Endodermal cell (in vitro differentiated cells): Measurements from ENCODE around the gene SRRM5. TPM values are rescaled to one million over a fixed set of nuclear protein-coding genes. Genes with fewer than 3 reads are reported as not detected.
A peak's percentile ranks its signal among the peaks of the same experiment; 100 is the strongest.

ENCODE experiments used
- DNase-seq: peaks from one replicate; pipeline ENCODE4 v3.0.0-alpha.2; 2017
- H3K27ac ChIP-seq: 2 replicates; pipeline ENCODE4 v1.5.1; 2013; ENCODE audit warnings: mild to moderate bottlenecking, low read depth, low read length, moderate library complexity
- H3K27me3 ChIP-seq: 2 replicates; pipeline ENCODE4 v1.6.1; 2013; ENCODE audit warnings: mild to moderate bottlenecking, low read length, moderate library complexity; ENCODE audit not compliant: insufficient read depth, control insufficient read depth, poor library complexity, severe bottlenecking
- H3K36me3 ChIP-seq: 2 replicates; pipeline ENCODE4 v1.7.0; 2013; ENCODE audit warnings: mild to moderate bottlenecking, low read length, moderate library complexity; ENCODE audit not compliant: control insufficient read depth, insufficient read depth
- H3K4me1 ChIP-seq: one replicate; pipeline ENCODE4 v1.7.0; 2013; ENCODE audit warnings: low read length; ENCODE audit not compliant: control insufficient read depth, insufficient read depth
- H3K4me3 ChIP-seq: 2 replicates; pipeline ENCODE4 v1.5.1; 2013; ENCODE audit warnings: mild to moderate bottlenecking, low read length, moderate library complexity
- H3K9ac ChIP-seq: 2 replicates; pipeline ENCODE4 v1.6.1; 2013; ENCODE audit warnings: mild to moderate bottlenecking, low read length, moderate library complexity; ENCODE audit not compliant: poor library complexity, severe bottlenecking; ENCODE audit errors: extremely low read depth
- H3K9me3 ChIP-seq: 2 replicates; pipeline ENCODE4 v1.6.1; 2013; ENCODE audit warnings: mild to moderate bottlenecking, low read length, moderate library complexity; ENCODE audit not compliant: control insufficient read depth
- H3K27ac Mint-ChIP-seq: 2 replicates; pipeline ENCODE4 v1.8.0; 2020; ENCODE audit warnings: mixed read lengths
- H3K27me3 Mint-ChIP-seq: 2 replicates; pipeline ENCODE4 v1.8.0; 2021; ENCODE audit warnings: mild to moderate bottlenecking, mixed read lengths; ENCODE audit not compliant: insufficient read depth
- H3K36me3 Mint-ChIP-seq: 2 replicates; pipeline ENCODE4 v1.8.0; 2020; ENCODE audit warnings: low read depth, mixed read lengths
- H3K4me1 Mint-ChIP-seq: 2 replicates; pipeline ENCODE4 v1.8.0; 2020; ENCODE audit warnings: mixed read lengths
- H3K4me3 Mint-ChIP-seq: 2 replicates; pipeline ENCODE4 v1.8.0; 2020; ENCODE audit warnings: mild to moderate bottlenecking, moderate library complexity, mixed read lengths
- H3K9me3 Mint-ChIP-seq: 2 replicates; pipeline ENCODE4 v1.8.0; 2020; ENCODE audit warnings: mild to moderate bottlenecking, mixed read lengths
- WGBS, 2 experiments: methylation state at CpG; one replicate each; pipeline versions ENCODE4 v1.1.5 to v1.1.7; 2013; ENCODE audit warnings: missing lambda C conversion rate in 2 of 2, mixed read lengths in 1 of 2; ENCODE audit not compliant: insufficient coverage in 1 of 2, insufficient read length in 1 of 2; 5-methylcytosine and 5-hydroxymethylcytosine counted together
- total RNA-seq, 2 donors: library from RNA; stranded (reverse); fragmentation: NEBNext Ultra II Directional in 1 of 2; extraction: Animal tissue kit (Norgen Biotek cat#: 25700) in 1 of 2; gene quantifications; 2 replicates in 1 of 2; 3 replicates in 1 of 2; pipeline ENCODE4 v1.2.1, GENCODE V29; 2021
- TF ChIP-seq, protein P1 (sequence below): fragments of 200-600 bp; sonication (generic); conservative IDR thresholded peaks from 2 replicates; pipeline ENCODE4 v1.5.0; 2021; ENCODE audit warnings: antibody characterized with exemption, mild to moderate bottlenecking

Gene SRRM5
- total RNA-seq, 2 donors from 2014 or later = 0.35 to 0.37 TPM

DNA sequence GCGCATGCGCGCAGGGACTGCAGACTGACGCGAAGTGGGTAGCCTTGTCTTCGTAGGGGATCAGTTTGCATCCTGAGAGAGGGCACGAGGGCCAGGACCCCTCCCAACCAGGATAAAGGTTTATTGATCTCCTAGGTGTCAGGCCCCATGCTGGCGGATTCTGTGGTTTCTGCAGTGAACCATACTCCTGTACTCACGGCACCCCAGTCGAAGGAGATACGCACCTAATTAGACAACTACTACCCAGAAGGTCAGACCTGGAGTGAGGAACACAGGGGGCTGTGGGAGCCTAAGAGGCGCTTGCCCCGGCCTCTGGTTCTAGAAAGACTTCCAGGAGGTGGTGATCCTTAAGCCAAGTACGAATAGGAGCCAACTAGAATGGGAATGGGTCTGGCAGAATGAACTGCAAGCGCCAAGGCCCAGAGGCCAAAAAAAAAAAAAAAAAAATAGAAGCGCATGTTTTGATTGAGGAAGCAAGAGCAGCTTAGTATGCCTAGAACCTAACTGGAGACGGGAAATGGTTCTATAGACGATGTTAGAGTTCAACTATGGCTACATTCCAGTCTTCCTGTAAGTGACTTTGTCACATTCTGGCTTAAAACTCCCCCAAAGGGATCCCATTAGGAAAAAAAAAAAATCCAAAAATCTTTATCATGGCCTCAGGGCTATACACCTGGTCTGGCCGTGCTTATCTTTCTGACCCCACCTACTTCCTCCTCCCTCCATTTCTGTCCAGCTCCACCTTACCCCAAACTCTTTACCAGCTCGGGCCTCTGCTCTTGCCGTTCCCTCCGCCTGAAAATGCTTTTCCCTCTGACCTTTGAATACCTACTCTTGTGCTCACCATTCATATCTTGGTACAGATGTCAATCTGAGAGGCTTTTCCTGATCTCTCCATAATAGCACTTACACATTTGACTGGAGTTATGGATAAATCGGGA is 8.4 kb downstream of the SRRM5 start:
- TF ChIP-seq, protein P1, sequence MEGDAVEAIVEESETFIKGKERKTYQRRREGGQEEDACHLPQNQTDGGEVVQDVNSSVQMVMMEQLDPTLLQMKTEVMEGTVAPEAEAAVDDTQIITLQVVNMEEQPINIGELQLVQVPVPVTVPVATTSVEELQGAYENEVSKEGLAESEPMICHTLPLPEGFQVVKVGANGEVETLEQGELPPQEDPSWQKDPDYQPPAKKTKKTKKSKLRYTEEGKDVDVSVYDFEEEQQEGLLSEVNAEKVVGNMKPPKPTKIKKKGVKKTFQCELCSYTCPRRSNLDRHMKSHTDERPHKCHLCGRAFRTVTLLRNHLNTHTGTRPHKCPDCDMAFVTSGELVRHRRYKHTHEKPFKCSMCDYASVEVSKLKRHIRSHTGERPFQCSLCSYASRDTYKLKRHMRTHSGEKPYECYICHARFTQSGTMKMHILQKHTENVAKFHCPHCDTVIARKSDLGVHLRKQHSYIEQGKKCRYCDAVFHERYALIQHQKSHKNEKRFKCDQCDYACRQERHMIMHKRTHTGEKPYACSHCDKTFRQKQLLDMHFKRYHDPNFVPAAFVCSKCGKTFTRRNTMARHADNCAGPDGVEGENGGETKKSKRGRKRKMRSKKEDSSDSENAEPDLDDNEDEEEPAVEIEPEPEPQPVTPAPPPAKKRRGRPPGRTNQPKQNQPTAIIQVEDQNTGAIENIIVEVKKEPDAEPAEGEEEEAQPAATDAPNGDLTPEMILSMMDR = no peak
- WGBS, 2 experiments = 57 to 59% methylated on average over 19 to 23 of the region's 23 CpGs

DNA sequence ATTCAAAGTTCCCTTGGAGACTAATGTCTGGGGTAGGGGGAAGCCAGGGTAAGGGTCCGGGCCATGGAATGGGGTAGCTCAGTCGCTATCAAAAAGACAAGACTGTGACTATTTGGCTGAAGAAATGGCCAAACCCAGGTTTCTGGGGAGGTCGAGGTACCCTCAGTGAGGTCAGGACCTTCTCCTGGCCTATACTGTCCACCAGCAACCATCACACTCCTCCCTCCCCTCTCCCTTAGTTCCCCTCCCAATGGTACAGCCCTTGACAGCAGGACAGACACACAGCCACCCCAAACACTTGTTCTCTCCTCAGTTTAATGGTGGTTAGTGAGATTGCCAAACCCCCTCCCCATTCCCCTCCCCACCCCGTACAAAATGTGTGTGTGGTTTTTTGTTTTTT is 10.2 kb downstream of the SRRM5 start:
- Histone ChIP-seq H3K27ac (no peak overlapping the region), H3K9me3 (no peaks in the 10 kb centered on the region), H3K27me3 (no peaks in the 10 kb centered on the region), H3K9ac (no peak overlapping the region), H3K4me3 (no peak overlapping the region), H3K36me3 (peaks cover 13% of the 10 kb centered on the region), H3K4me1 (no peaks in the 10 kb centered on the region)
- DNase-seq = no peak
- Mint-ChIP-seq H3K4me1 (peaks cover 6% of the 10 kb centered on the region), H3K27me3 (peaks cover 10% of the 10 kb centered on the region), H3K9me3 (no peaks in the 10 kb centered on the region), H3K36me3 (peaks cover 13% of the 10 kb centered on the region), H3K27ac (no peak overlapping the region), H3K4me3 (no peak overlapping the region)
- TF ChIP-seq, protein P1 = no peak
- WGBS, 2 experiments = 77 to 78% methylated on average over 3 of the region's 4 CpGs

More for the DNA sequence above, 8.4 kb downstream of the SRRM5 start:
- Mint-ChIP-seq H3K27me3 (no peaks in the 10 kb centered on the region), H3K9me3 (no peaks in the 10 kb centered on the region), H3K27ac (peak overlapping the region; percentile 99), H3K4me3 (peak overlapping the region; percentile 80), H3K4me1 (peaks cover 6% of the 10 kb centered on the region), H3K36me3 (peaks cover 6% of the 10 kb centered on the region)
- Histone ChIP-seq H3K36me3 (peaks cover 13% of the 10 kb centered on the region), H3K4me1 (no peaks in the 10 kb centered on the region), H3K27me3 (no peaks in the 10 kb centered on the region), H3K9me3 (no peaks in the 10 kb centered on the region), H3K27ac (peak overlapping the region; percentile 99), H3K4me3 (peak overlapping the region; percentile 93), H3K9ac (peak overlapping the region; percentile 90)
- DNase-seq = no peak

DNA sequence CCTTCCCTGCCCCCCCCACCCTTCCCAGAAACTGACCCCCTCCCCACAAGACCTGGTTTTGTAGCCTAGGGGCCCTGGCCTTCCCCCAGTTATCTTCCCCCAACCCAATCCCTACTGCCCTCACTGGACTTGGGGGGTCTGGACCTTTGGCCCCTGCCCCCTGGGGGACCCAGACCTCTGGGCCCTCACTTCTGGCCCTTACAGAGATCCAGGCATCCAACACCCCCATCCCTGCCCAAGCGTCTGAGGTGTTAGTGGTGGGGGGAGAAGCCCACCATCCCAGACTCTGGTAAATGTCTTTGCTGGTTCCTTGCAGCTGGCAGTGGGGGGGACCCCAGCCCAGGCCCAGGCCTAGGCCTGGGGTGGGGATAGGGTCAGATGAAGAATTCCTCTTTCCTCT is 11.1 kb downstream of the SRRM5 start:
- Histone ChIP-seq H3K27ac (no peak overlapping the region), H3K9ac (no peak overlapping the region), H3K4me1 (no peaks in the 10 kb centered on the region), H3K36me3 (peaks cover 13% of the 10 kb centered on the region), H3K27me3 (no peaks in the 10 kb centered on the region), H3K9me3 (no peaks in the 10 kb centered on the region), H3K4me3 (no peak overlapping the region)
- Mint-ChIP-seq H3K9me3 (no peaks in the 10 kb centered on the region), H3K4me3 (no peak overlapping the region), H3K27ac (no peak overlapping the region), H3K4me1 (peaks cover 6% of the 10 kb centered on the region), H3K27me3 (peaks cover 19% of the 10 kb centered on the region), H3K36me3 (peaks cover 13% of the 10 kb centered on the region)
- no CpG with 5 or more reads among the region's 1 CpG for WGBS, 2 experiments
- DNase-seq = no peak
- TF ChIP-seq, protein P1 = no peak
